Activated CD4-positive, CD25-positive, alpha-beta regulatory T cell treated with anti-CD3 and anti-CD28 coated beads, Interleukin-2, amount 50 U/mL, for 24 hours (primary cell): ENCODE data around the gene LPCAT1.

Experiments used
- ATAC-seq, 2 donors: fragments of 150-1000 bp; cut with Tn5 transposase; one replicate each; pipeline ENCODE4 v1.10.0; 2021; ENCODE audit warnings: mild to moderate bottlenecking in 1 of 2, moderate library complexity in 1 of 2

LPCAT1 gene

GRCh38 chr5:1419476-1420210 lies 104.1 kb downstream of the LPCAT1 start:
- ATAC-seq: no peak

GRCh38 chr5:1418921-1419280 lies 104.9 kb downstream of the LPCAT1 start:
- ATAC-seq: no peak

- ATAC-seq: no peak
These were observed 105.4 kb downstream of the LPCAT1 start for GRCh38 chr5:1418238-1418920.

- ATAC-seq: no peak
These were observed 106.1 kb downstream of the LPCAT1 start for GRCh38 chr5:1417586-1418225.

GRCh38 chr5:1416856-1417469 lies 106.8 kb downstream of the LPCAT1 start:
- ATAC-seq: no peak

- no peak for ATAC-seq
These were observed 108.0 kb downstream of the LPCAT1 start for GRCh38 chr5:1415626-1416360.

- ATAC-seq: no peak
These were observed 108.7 kb downstream of the LPCAT1 start for GRCh38 chr5:1415059-1415425.

- no peak for ATAC-seq
These were observed 109.3 kb downstream of the LPCAT1 start for GRCh38 chr5:1414311-1415058.

GRCh38 chr5:1413611-1414241 lies 110.0 kb downstream of the LPCAT1 start:
- ATAC-seq: no peak

GRCh38 chr5:1413211-1413610 lies 110.5 kb downstream of the LPCAT1 start:
- no peak for ATAC-seq

- no peak for ATAC-seq
These were observed 111.1 kb downstream of the LPCAT1 start for GRCh38 chr5:1412621-1413020.

- no peak for ATAC-seq
These were observed 111.6 kb downstream of the LPCAT1 start for GRCh38 chr5:1412163-1412562.
